ENCODE measurements around the gene AGAP1. TPM values are rescaled to one million over a fixed set of nuclear protein-coding genes. Genes with fewer than 3 reads are reported as not detected.

The AGAP1 gene
- total RNA-seq, 1 donor from 2014 or later: 13.5 TPM

GRCh38 chr2:235986361-235986760 is 492.5 kb downstream of the AGAP1 start:
- no peak for DNase-seq (ENCODE audit: low spot score)

- no peak for DNase-seq (ENCODE audit: low spot score)
Measured at GRCh38 chr2:235988271-235989015, 494.6 kb downstream of the AGAP1 start.

- no peak for DNase-seq (ENCODE audit: low spot score)
Measured at GRCh38 chr2:235989591-235989990, 495.7 kb downstream of the AGAP1 start.

- DNase-seq (ENCODE audit: low spot score): no peak
Measured at GRCh38 chr2:235990344-235990743, 496.5 kb downstream of the AGAP1 start.

GRCh38 chr2:235992024-235992423 is 498.2 kb downstream of the AGAP1 start:
- DNase-seq (ENCODE audit: low spot score): no peak

- DNase-seq (ENCODE audit: low spot score): no peak
Measured at GRCh38 chr2:235996419-235996818, 502.6 kb downstream of the AGAP1 start.

- no peak for DNase-seq (ENCODE audit: low spot score)
Measured at GRCh38 chr2:235999011-235999410, 505.2 kb downstream of the AGAP1 start.

GRCh38 chr2:236001166-236001828 is 507.5 kb downstream of the AGAP1 start:
- DNase-seq (ENCODE audit: low spot score): no peak

GRCh38 chr2:236001854-236002253 is 508.0 kb downstream of the AGAP1 start:
- no peak for DNase-seq (ENCODE audit: low spot score)

- no peak for DNase-seq (ENCODE audit: low spot score)
Measured at GRCh38 chr2:236008006-236008405, 514.2 kb downstream of the AGAP1 start.

- DNase-seq (ENCODE audit: low spot score): no peak
Measured at GRCh38 chr2:236008857-236009256, 515.0 kb downstream of the AGAP1 start.

- DNase-seq (ENCODE audit: low spot score): no peak
Measured at GRCh38 chr2:236010920-236011685, 517.3 kb downstream of the AGAP1 start.

GRCh38 chr2:236012155-236012554 is 518.3 kb downstream of the AGAP1 start:
- no peak for DNase-seq (ENCODE audit: low spot score)

- no peak for DNase-seq (ENCODE audit: low spot score)
Measured at GRCh38 chr2:236014408-236015131, 520.7 kb downstream of the AGAP1 start.

- DNase-seq (ENCODE audit: low spot score): no peak
Measured at GRCh38 chr2:236015171-236015570, 521.3 kb downstream of the AGAP1 start.

- DNase-seq (ENCODE audit: low spot score): no peak
Measured at GRCh38 chr2:236016496-236016895, 522.7 kb downstream of the AGAP1 start.

- DNase-seq (ENCODE audit: low spot score): no peak
Measured at GRCh38 chr2:236017446-236017845, 523.6 kb downstream of the AGAP1 start.

- DNase-seq (ENCODE audit: low spot score): no peak
Measured at GRCh38 chr2:236019434-236019833, 525.6 kb downstream of the AGAP1 start.

GRCh38 chr2:236021499-236022057 is 527.7 kb downstream of the AGAP1 start:
- DNase-seq (ENCODE audit: low spot score): no peak

- no peak for DNase-seq (ENCODE audit: low spot score)
Measured at GRCh38 chr2:236022128-236022527, 528.3 kb downstream of the AGAP1 start.

- DNase-seq (ENCODE audit: low spot score): no peak
Measured at GRCh38 chr2:236025892-236026291, 532.0 kb downstream of the AGAP1 start.

All from umbilical cord (tissue), 2 donors.